GM12891 (cell line): ENCODE measurements around the gene TMEM185A.

ENCODE experiments used
- POLR2A ChIP-seq: IDR thresholded peaks from 2 replicates; pipeline ENCODE4 v1.6.1; 2011; ENCODE audit warnings: low read depth, low read length, control low read depth
- POLR2AphosphoS5 ChIP-seq: IDR thresholded peaks from 2 replicates; pipeline ENCODE4 v1.6.1; 2011; ENCODE audit warnings: low read depth, low read length, control low read depth
- POU2F2 ChIP-seq: IDR thresholded peaks from 2 replicates; pipeline ENCODE4 v1.6.1; 2011; ENCODE audit warnings: low read depth, mild to moderate bottlenecking, control low read depth, low read length, moderate library complexity
- SPI1 ChIP-seq: IDR thresholded peaks from 2 replicates; pipeline ENCODE4 v1.6.1; 2011; ENCODE audit warnings: low read depth, low read length, control low read depth
- TAF1 ChIP-seq: IDR thresholded peaks from 2 replicates; pipeline ENCODE4 v1.6.1; 2011; ENCODE audit warnings: low read depth, low read length, control low read depth

- no peak for TF ChIP-seq TAF1
- TF ChIP-seq SPI1, result no peak
- no peak for TF ChIP-seq POLR2A
- TF ChIP-seq POLR2AphosphoS5, result no peak
- TF ChIP-seq POU2F2, result no peak
Measured at GRCh38 chrX:149611623-149612175, 19.9 kb downstream of the TMEM185A start.
